CD4-positive, CD25-positive, alpha-beta regulatory T cell (primary cell): ENCODE measurements around the gene LMCD1. TPM values are rescaled to one million over a fixed set of nuclear protein-coding genes. Genes with fewer than 3 reads are reported as not detected.

Experiments used
- ATAC-seq, 2 donors: fragments of 150-1000 bp; cut with Tn5 transposase; one replicate each; pipeline ENCODE4 v1.10.0; 2021; ENCODE audit warnings: low read depth in 2 of 2, moderate number of reproducible peaks in 2 of 2, moderate library complexity in 1 of 2
- DNase-seq, 3 donors: peaks; one replicate each; pipeline versions ENCODE4 v3.0.0 to v3.0.0-alpha.2; 2012 to 2022; ENCODE audit warnings: mixed read lengths in 1 of 3
- H3K27ac ChIP-seq: one replicate; pipeline ENCODE4 v1.7.0; 2013; ENCODE audit warnings: mild to moderate bottlenecking, low read length; ENCODE audit not compliant: insufficient read depth, poor library complexity, severe bottlenecking
- H3K27me3 ChIP-seq: one replicate; pipeline ENCODE4 v1.7.0; 2013; ENCODE audit warnings: low read length; ENCODE audit not compliant: control insufficient read depth, insufficient read depth
- H3K36me3 ChIP-seq: one replicate; pipeline ENCODE4 v1.7.0; 2013; ENCODE audit warnings: mild to moderate bottlenecking, low read length, moderate library complexity; ENCODE audit not compliant: control insufficient read depth, insufficient read depth
- H3K4me1 ChIP-seq: 2 replicates; pipeline ENCODE4 v1.7.0; 2013; ENCODE audit warnings: mild to moderate bottlenecking, low read length; ENCODE audit not compliant: insufficient read depth, control insufficient read depth, poor library complexity, severe bottlenecking
- H3K4me3 ChIP-seq: one replicate; pipeline ENCODE4 v1.7.0; 2013; ENCODE audit warnings: low read depth, mild to moderate bottlenecking, low read length, moderate library complexity
- H3K9me3 ChIP-seq, 2 experiments: 1 replicate in 1 of 2; 2 replicates in 1 of 2; pipeline ENCODE4 v1.7.0; 2013; ENCODE audit warnings: low read length in 2 of 2, mild to moderate bottlenecking in 1 of 2, moderate library complexity in 1 of 2; ENCODE audit not compliant: control insufficient read depth in 2 of 2
- H3K27ac Mint-ChIP-seq, 3 donors: one replicate each; pipeline ENCODE4 v1.8.0; 2020 to 2022; ENCODE audit warnings: mild to moderate bottlenecking in 3 of 3, mixed read lengths in 3 of 3, moderate library complexity in 2 of 3
- H3K27me3 Mint-ChIP-seq: one replicate; pipeline ENCODE4 v1.8.0; 2022; ENCODE audit warnings: mild to moderate bottlenecking, mixed read lengths
- H3K36me3 Mint-ChIP-seq: one replicate; pipeline ENCODE4 v1.8.0; 2020; ENCODE audit warnings: mixed read lengths
- H3K4me1 Mint-ChIP-seq, 4 donors: one replicate each; pipeline ENCODE4 v1.8.0; 2020 to 2022; ENCODE audit warnings: mixed read lengths in 4 of 4, mild to moderate bottlenecking in 1 of 4
- H3K4me3 Mint-ChIP-seq, 4 donors: one replicate each; pipeline ENCODE4 v1.8.0; 2020 to 2022; ENCODE audit warnings: mild to moderate bottlenecking in 4 of 4, mixed read lengths in 4 of 4, moderate library complexity in 3 of 4
- H3K9me3 Mint-ChIP-seq, 7 donors: one replicate each; pipeline ENCODE4 v1.8.0; 2020 to 2022; ENCODE audit warnings: mixed read lengths in 7 of 7, mild to moderate bottlenecking in 3 of 7, moderate library complexity in 2 of 7
- polyA plus RNA-seq, 4 donors: library from polyadenylated mRNA; unstranded; fragments of 300-500 nt; fragmentation: Illumina TruSeq; gene quantifications; one replicate each; pipeline ENCODE4 v1.2.3, GENCODE V29; 2021
- total RNA-seq: library from RNA; stranded (reverse); gene quantifications from one replicate; pipeline ENCODE4 v1.2.3, GENCODE V29; 2022

The LMCD1 gene
- total and polyA plus RNA-seq, 5 donors from 2014 or later, result 5.6 to 27.7 (median 17.2) TPM

DNA sequence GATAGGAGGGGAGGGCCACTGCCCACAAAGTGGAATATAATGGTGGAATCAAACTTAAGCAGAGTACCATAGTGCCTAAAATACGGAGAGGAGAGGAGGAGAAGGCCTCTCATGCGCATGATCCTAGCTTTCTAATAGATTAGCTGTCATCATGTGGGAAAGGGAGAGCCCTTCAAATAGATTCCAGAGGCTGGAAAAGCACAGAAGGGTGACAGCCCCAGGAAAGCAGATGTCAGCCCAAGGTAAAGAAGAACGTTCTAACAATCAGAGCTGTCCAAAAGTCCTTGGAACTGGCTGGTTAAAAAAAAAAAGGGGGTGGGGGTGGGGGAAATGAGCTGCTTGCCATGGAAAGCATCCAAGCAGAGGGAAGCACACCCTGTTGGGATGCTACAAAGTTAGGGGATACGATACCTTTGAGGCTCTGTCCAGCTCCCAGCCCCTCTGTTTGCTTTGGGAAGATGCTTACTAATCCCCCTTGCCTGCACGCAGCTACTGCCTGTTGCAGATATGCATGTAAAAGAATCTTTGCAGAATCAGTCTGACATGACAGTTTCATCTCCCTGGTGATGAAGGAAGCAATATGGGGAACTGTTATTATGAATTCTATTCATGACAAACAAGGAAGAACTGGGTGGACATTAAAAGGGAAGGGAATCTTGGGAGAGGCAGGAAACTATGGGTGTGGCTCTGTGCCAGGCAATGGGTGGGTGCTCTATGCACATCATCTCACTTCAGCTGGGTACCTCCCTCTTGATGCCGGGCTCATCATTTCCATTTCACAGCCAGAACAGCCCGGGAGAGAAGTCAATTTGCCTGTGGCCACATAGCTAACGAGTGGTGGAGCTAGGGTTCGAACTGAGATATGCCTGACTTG, 10.1 kb upstream of the LMCD1 start:
- Histone ChIP-seq H3K4me1 (peaks cover 18% of the 10 kb centered on the region), H3K9me3 (no peaks in the 10 kb centered on the region), H3K27me3 (no peaks in the 10 kb centered on the region), H3K27ac (no peak overlapping the region), H3K36me3 (no peaks in the 10 kb centered on the region), H3K4me3 (no peak overlapping the region)
- peak overlapping the region in 1 of 4 donors; percentile 18 for H3K4me3 Mint-ChIP-seq
- H3K27ac Mint-ChIP-seq, result peak overlapping the region in 1 of 3 donors; percentile 66
- H3K27me3 Mint-ChIP-seq, result no peaks in the 10 kb centered on the region
- ATAC-seq, result no peak
- peaks cover 4 to 22% (median 10%) of the 10 kb centered on the region in 4 donors for H3K4me1 Mint-ChIP-seq
- peaks cover 0 to 3% (median 0%) of the 10 kb centered on the region in 7 donors for H3K9me3 Mint-ChIP-seq
- DNase-seq, result no peak
- no peaks in the 10 kb centered on the region for H3K36me3 Mint-ChIP-seq

DNA sequence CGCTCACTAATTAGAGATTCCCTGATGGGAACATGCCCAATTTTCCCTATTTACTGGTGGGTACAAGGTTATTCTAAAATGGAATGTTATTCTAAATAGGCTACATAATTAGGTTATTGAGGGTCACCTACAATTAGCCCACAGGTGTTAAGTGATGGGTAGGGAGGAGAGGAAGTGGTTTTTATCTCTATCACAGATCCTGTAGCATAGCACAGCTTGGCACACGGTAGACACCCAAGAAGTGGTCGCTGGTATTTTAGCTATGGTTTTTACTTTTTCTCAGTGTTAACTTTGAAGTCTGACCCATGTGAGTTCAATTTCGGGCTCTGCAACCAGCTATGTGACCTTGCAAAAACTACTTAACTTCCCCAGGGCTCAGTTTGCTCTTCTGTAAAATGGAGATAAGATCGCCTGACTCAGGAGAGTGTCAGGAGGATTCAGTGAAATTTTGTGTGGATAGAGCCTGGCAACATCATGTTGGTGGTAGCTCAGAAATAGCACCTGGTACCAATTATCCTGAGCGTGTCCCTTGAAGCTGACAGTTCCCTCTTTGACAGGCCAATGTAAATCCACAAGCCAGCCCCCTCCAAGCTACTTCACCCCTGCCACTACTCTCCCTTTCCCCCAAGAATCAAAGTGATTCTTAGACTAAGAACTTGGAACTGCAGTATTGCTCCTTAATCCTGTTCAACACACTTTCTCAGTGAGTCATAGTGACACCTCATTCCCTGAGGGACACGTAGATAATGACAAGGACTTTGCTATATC, 8.7 kb upstream of the LMCD1 start:
- Mint-ChIP-seq H3K4me3 (peak overlapping the region in 1 of 4 donors; percentile 32), H3K27ac (no peak overlapping the region), H3K9me3 (peaks cover 0 to under 1% (median 0%) of the 10 kb centered on the region in 7 donors), H3K4me1 (peaks cover 4 to 22% (median 10%) of the 10 kb centered on the region in 4 donors), H3K36me3 (no peaks in the 10 kb centered on the region), H3K27me3 (no peaks in the 10 kb centered on the region)
- peak in 1 of 2 donors; percentile 66 for ATAC-seq
- Histone ChIP-seq H3K4me3 (peak overlapping the region; percentile 42), H3K9me3 (no peaks in the 10 kb centered on the region), H3K36me3 (no peaks in the 10 kb centered on the region), H3K4me1 (peaks cover 18% of the 10 kb centered on the region), H3K27ac (peak overlapping the region; percentile 15), H3K27me3 (no peaks in the 10 kb centered on the region)
- peak in 1 of 3 donors; percentile 19 for DNase-seq

DNA sequence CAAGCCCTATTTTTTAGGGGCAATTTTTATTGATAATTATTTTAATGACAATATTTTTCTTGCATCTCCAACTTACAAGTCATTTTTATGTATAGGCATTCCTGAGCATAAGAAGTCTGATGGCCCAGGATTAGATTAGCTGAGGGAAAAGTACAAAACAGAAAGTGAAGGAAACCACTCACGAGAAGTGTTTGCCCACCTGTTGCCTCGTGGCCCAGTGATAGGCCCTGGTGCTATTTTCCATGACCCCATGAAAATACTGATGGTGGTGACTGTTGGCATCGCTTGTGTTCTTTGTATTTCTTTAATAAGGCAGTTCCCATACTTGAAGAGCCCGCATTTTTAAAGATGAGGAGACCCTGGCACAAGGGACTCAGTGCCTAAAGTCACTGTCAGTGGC, 7.9 kb upstream of the LMCD1 start:
- H3K27ac Mint-ChIP-seq, result no peak overlapping the region
- H3K27ac ChIP-seq, result no peak overlapping the region
- no peaks in the 10 kb centered on the region for H3K36me3 ChIP-seq
- H3K36me3 Mint-ChIP-seq, result no peaks in the 10 kb centered on the region
- DNase-seq (no peak), ATAC-seq (no peak)
- H3K4me1 Mint-ChIP-seq, result peaks cover 4 to 22% (median 10%) of the 10 kb centered on the region in 4 donors
- H3K4me3 ChIP-seq, result no peak overlapping the region
- H3K27me3 ChIP-seq, result no peaks in the 10 kb centered on the region
- no peaks in the 10 kb centered on the region for H3K9me3 ChIP-seq
- peaks cover 18% of the 10 kb centered on the region for H3K4me1 ChIP-seq
- H3K4me3 Mint-ChIP-seq, result no peak overlapping the region
- no peaks in the 10 kb centered on the region for H3K27me3 Mint-ChIP-seq
- H3K9me3 Mint-ChIP-seq, result no peaks in the 10 kb centered on the region

DNA sequence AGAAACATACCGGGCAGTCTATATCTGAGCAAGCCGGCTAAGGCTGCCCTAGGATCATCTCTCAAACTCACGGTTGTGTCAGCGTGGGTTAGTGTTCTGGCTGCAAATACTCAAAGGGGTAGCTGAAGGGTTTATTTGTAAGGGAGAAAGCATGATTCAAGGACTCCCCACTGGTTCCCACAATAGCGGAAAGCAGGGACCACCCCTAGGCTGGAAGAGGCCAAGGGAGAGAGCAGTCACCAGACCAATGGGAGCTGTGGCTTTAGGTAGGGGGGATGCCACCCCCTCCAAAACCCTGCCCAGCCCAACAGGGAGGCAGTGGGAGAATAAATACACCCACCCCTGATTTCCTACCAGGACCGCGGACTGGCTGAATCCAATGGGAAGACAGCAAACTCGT, 7.3 kb upstream of the LMCD1 start:
- H3K9me3 ChIP-seq, result no peaks in the 10 kb centered on the region
- Mint-ChIP-seq H3K27me3 (no peaks in the 10 kb centered on the region), H3K9me3 (no peaks in the 10 kb centered on the region), H3K36me3 (no peaks in the 10 kb centered on the region), H3K4me3 (no peak overlapping the region), H3K27ac (no peak overlapping the region), H3K4me1 (peaks cover 4 to 22% (median 10%) of the 10 kb centered on the region in 4 donors)
- ATAC-seq, result no peak
- H3K4me3 ChIP-seq, result no peak overlapping the region
- H3K36me3 ChIP-seq, result no peaks in the 10 kb centered on the region
- no peaks in the 10 kb centered on the region for H3K27me3 ChIP-seq
- H3K4me1 ChIP-seq, result peaks cover 18% of the 10 kb centered on the region
- DNase-seq, result no peak
- no peak overlapping the region for H3K27ac ChIP-seq

DNA sequence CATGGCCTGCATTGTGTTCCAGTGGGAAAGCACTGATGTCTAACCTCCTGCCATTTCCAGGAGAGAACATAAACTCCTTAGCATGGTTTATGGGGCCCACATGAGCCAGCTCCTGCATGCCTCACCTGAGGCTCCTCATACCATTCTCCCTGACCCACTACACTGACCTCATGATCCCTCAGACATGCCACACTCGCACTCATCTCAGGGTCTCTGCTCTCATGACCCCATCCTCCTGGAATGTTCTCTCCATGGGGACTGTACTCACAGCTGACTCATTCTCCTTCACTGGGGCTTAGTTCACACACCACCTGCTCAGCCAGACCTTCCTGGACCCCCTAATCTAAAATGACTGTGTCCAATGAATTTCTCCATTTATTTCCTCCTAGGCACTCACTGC, 4.0 kb upstream of the LMCD1 start:
- ATAC-seq (no peak), DNase-seq (no peak)
- no peaks in the 10 kb centered on the region for H3K36me3 Mint-ChIP-seq
- no peak overlapping the region for H3K27ac Mint-ChIP-seq
- Histone ChIP-seq H3K9me3 (no peaks in the 10 kb centered on the region), H3K4me1 (peaks cover 26% of the 10 kb centered on the region), H3K36me3 (no peaks in the 10 kb centered on the region), H3K27ac (no peak overlapping the region), H3K27me3 (no peaks in the 10 kb centered on the region), H3K4me3 (no peak overlapping the region)
- H3K4me1 Mint-ChIP-seq, result peaks cover 3 to 31% (median 14%) of the 10 kb centered on the region in 4 donors
- no peaks in the 10 kb centered on the region for H3K27me3 Mint-ChIP-seq
- H3K9me3 Mint-ChIP-seq, result no peaks in the 10 kb centered on the region
- no peak overlapping the region for H3K4me3 Mint-ChIP-seq

DNA sequence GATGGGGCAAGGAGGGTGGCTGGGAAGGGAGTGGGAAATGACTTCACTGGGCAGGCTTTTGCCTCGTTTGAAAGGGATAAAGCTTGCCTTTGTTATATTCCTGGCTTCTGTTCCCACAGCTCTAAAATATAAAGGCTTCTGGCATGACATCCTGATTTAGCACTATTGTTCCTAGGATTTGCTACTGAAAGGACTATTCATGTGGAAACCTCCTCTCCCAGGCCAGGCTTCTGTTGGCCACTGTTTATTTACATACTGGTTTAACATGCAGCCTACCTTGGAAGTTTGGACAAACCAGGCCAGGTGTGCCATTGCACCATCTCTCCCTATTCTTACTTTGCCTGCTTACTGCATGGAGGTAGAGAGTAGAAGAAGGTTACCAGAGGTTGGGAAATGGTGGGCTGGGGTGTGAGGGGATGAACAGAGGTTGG, 2.4 kb upstream of the LMCD1 start:
- Histone ChIP-seq H3K9me3 (no peaks in the 10 kb centered on the region), H3K36me3 (no peaks in the 10 kb centered on the region), H3K27me3 (no peaks in the 10 kb centered on the region), H3K27ac (no peak overlapping the region), H3K4me3 (no peak overlapping the region), H3K4me1 (peaks cover 30% of the 10 kb centered on the region)
- no peak for DNase-seq
- H3K36me3 Mint-ChIP-seq, result no peaks in the 10 kb centered on the region
- H3K9me3 Mint-ChIP-seq, result no peaks in the 10 kb centered on the region
- peaks cover 5 to 37% (median 18%) of the 10 kb centered on the region in 4 donors for H3K4me1 Mint-ChIP-seq
- H3K27ac Mint-ChIP-seq, result no peak overlapping the region
- H3K4me3 Mint-ChIP-seq, result no peak overlapping the region
- no peak for ATAC-seq
- H3K27me3 Mint-ChIP-seq, result no peaks in the 10 kb centered on the region

DNA sequence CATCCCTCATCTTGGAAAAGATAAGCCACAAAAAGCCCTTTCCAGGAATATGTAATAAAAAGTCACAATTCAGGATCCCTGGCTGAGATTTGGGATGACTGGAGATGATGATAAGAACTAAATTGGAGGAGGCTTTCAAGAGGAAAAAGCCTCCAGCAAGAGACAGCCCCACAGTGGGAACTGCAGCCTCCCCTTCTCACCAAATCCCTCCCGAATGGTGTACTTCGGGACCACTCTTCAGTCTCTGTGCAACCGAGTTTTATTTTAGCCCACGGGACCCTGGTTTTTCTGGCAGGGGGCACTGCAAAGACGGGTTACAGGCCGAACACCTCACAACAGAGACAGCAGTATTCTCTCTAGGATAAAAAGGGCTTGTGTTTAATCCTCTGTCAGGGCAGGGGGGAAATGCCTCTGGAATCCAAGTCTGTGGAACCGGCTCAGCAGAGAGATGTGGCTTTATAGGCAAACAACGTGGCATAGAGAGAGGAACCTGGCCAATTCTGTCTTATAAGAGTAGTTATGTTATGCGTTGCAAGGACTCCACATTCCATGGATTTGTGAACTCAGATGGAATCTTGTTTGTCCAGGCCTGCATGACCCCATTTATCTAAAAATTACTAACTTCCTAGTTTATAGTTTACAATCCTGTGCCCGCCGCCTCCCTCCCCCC, 1.2 kb upstream of the LMCD1 start:
- DNase-seq (no peak), ATAC-seq (no peak)
- H3K4me1 Mint-ChIP-seq, result peaks cover 5 to 48% (median 21%) of the 10 kb centered on the region in 4 donors
- no peak overlapping the region for H3K27ac Mint-ChIP-seq
- H3K27me3 Mint-ChIP-seq, result no peaks in the 10 kb centered on the region
- Histone ChIP-seq H3K27ac (no peak overlapping the region), H3K4me1 (peaks cover 38% of the 10 kb centered on the region), H3K9me3 (no peaks in the 10 kb centered on the region), H3K27me3 (no peaks in the 10 kb centered on the region), H3K36me3 (no peaks in the 10 kb centered on the region), H3K4me3 (peak overlapping the region; percentile 69)
- no peaks in the 10 kb centered on the region for H3K9me3 Mint-ChIP-seq
- no peaks in the 10 kb centered on the region for H3K36me3 Mint-ChIP-seq
- peak overlapping the region in 3 of 4 donors; percentile 92 to 96 (median 95) for H3K4me3 Mint-ChIP-seq
